22Rv1 (cell line): ENCODE results near the gene PIP4K2B.

Experiments used
- H3K27ac ChIP-seq: fragments of 450-650 bp; 2 replicates; pipeline ENCODE4 v1.5.1; 2017
- CTCF ChIP-seq: fragments of 450-650 bp; IDR thresholded peaks from 2 replicates; pipeline ENCODE4 v1.5.1; 2017; ENCODE audit warnings: mild to moderate bottlenecking
- ZFX ChIP-seq: fragments of 450-650 bp; IDR thresholded peaks from 2 replicates; pipeline ENCODE4 v1.6.1; 2017; ENCODE audit warnings: antibody characterized with exemption, borderline replicate concordance

PIP4K2B gene

DNA sequence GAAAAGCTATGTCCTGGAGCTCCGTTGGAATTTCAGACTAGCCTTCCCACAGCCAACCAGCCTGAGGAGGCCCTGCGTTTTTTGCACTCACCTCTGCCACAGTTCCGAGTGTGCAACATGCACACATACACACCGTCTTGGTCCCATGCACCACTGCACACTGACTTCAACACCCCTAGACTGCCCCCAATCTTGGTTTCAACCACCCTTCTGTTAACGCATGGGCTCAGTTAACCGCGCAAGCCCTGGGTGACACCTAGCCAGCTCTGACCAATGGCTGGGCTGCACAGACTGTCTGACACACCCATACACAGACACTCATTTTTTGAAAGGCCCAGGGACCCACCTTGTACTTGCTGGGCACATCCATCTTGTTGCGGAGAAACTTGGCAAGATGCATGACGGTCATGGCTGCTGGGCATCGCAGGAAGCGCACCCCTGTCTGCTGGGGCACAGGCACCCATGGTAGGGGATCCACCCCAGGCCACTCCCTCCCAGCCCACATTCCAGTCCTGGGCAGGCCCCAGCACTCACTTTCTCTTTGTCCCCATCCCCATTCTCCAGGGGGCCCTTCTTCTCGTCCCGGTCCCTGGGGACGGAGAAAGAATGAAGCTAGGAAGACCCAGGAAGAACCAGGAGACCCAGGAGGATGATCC, 61.2 kb downstream of the PIP4K2B start:
- TF ChIP-seq ZFX (no peak), CTCF (no peak)
- peak overlapping the region; percentile 95; the same call in 1 of the 2 replicates for H3K27ac ChIP-seq

- peak overlapping the region; percentile 95 for H3K27ac ChIP-seq
- TF ChIP-seq ZFX (no peak), CTCF (peak; percentile 93)
Observed at GRCh38 chr17:38735161-38735997, 64.0 kb downstream of the PIP4K2B start.

- TF ChIP-seq ZFX (no peak), CTCF (no peak)
- peak overlapping the region; percentile 95 for H3K27ac ChIP-seq
Observed at GRCh38 chr17:38733982-38734973, 65.1 kb downstream of the PIP4K2B start.

- peak overlapping the region; percentile 95 for H3K27ac ChIP-seq
- TF ChIP-seq CTCF (no peak), ZFX (no peak)
Observed at GRCh38 chr17:38733282-38733981, 65.9 kb downstream of the PIP4K2B start.

- peak overlapping the region; percentile 95 for H3K27ac ChIP-seq
- no peak for TF ChIP-seq CTCF
- TF ChIP-seq ZFX = no peak
Observed at GRCh38 chr17:38732376-38733281, 66.7 kb downstream of the PIP4K2B start.
